Measurements from ENCODE around the gene HSPA2.

HSPA2 gene

DNA sequence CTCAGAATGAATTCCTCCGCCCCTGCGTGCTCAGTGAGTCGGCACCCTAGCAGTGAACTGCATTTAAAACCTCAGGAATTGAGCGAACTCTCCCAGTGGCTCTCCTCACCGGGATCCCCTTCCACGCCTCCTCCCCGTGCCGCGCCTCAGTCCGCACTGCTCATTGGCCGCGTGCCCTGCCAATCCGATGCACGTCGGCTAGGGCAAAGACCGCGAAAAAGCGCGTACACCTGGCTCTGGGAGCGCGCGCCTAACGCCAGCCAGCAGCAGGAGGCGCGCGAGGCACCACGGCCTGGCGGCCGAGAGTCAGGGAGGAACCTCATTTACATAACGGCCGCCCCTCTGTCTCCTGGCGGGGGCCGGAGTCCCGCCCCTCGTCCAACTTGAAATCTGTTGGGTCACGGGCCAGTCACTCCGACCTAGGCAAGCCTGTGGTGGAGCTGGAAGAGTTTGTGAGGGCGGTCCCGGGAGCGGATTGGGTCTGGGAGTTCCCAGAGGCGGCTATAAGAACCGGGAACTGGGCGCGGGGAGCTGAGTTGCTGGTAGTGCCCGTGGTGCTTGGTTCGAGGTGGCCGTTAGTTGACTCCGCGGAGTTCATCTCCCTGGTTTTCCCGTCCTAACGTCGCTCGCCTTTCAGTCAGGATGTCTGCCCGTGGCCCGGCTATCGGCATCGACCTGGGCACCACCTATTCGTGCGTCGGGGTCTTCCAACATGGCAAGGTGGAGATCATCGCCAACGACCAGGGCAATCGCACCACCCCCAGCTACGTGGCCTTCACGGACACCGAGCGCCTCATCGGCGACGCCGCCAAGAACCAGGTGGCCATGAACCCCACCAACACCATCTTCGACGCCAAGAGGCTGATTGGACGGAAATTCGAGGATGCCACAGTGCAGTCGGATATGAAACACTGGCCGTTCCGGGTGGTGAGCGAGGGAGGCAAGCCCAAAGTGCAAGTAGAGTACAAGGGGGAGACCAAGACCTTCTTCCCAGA, at the start of gene HSPA2:
Gene HSPA2, plus strand, starts transcription at position 534 of the 995 bp plus-strand sequence. Its CDS starts 109 bp downstream, at position 643.
- H3K4me3 ChIP-seq (ENCODE audit: low read depth, low read length), result peak within 1 kb of the TSS; percentile 81
- TF ChIP-seq, protein P1, sequence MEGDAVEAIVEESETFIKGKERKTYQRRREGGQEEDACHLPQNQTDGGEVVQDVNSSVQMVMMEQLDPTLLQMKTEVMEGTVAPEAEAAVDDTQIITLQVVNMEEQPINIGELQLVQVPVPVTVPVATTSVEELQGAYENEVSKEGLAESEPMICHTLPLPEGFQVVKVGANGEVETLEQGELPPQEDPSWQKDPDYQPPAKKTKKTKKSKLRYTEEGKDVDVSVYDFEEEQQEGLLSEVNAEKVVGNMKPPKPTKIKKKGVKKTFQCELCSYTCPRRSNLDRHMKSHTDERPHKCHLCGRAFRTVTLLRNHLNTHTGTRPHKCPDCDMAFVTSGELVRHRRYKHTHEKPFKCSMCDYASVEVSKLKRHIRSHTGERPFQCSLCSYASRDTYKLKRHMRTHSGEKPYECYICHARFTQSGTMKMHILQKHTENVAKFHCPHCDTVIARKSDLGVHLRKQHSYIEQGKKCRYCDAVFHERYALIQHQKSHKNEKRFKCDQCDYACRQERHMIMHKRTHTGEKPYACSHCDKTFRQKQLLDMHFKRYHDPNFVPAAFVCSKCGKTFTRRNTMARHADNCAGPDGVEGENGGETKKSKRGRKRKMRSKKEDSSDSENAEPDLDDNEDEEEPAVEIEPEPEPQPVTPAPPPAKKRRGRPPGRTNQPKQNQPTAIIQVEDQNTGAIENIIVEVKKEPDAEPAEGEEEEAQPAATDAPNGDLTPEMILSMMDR (IDR thresholded peaks at IDR 0.05; ENCODE audit: borderline replicate concordance, insufficient read depth, low read depth, low read length), result peak; percentile 78

DNA sequence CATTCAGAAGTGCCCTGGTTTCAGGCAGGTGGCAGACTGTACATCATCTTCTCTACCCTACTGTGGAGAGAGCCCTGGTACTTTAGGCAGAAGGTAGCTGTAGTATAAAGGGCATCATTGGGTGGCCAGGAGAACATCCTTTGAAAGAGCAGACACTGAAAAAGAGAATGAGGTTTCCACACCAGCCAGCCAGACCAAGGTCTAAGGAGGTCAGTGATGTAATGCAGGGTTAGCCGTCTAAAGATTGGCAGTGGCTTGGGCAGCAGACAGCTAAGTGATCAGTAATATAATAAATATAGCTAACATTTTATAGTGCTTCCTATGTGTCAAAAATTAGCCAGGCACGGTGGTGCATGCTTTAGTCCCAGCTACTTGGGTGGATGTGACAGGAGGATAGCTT, 48.9 kb upstream of the HSPA2 start:
- TF ChIP-seq, protein P1 (IDR thresholded peaks at IDR 0.05; ENCODE audit: borderline replicate concordance, insufficient read depth, low read depth, low read length), result no peak
- H3K4me3 ChIP-seq (ENCODE audit: low read depth, low read length), result no peak overlapping the region

DNA sequence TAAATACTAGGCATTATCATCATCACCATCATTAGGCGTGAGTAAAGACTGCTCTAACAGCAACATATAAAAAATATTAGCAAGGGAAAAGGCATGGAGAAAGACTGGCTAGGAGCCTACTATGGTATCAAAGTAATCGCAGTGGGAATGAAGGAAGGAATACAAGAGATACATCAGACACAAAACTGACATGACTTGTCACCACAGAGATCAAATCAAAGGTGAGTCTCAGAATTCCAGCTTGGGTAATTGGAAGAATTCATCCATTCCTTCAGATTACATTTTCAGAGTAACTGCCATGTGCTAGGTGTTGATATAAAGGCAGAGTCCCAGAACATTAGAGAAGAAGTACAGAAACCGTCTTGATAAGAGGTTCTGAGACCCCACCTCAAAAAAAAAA, 47.1 kb upstream of the HSPA2 start:
- H3K4me3 ChIP-seq (ENCODE audit: low read depth, low read length), result no peak overlapping the region
- TF ChIP-seq, protein P1 (IDR thresholded peaks at IDR 0.05; ENCODE audit: borderline replicate concordance, insufficient read depth, low read depth, low read length), result no peak

DNA sequence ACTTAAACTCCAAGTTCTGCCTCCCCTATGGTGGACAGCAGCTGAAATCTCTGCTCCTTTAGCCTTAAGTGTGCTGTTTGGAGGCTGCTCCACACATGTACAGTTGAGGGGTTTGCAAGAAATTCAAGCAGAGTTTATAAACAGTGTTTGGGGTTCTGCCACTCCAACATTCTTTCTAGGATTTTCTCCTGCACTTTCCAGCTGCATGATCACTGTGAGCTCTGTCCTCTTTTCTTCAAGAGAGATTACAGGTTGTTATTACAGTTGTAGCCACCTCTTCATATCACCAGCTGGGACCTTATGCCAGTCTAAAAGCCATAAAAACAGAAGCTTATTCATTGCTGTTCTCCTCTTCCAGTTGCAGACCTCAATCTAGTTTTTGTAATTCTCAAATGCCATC, 45.3 kb upstream of the HSPA2 start:
- TF ChIP-seq, protein P1 (IDR thresholded peaks at IDR 0.05; ENCODE audit: borderline replicate concordance, insufficient read depth, low read depth, low read length), result no peak

GRCh38 chr14:64496764-64497163, 43.8 kb upstream of the HSPA2 start:
- H3K4me3 ChIP-seq (ENCODE audit: low read depth, low read length), result no peak overlapping the region
- TF ChIP-seq, protein P1 (IDR thresholded peaks at IDR 0.05; ENCODE audit: borderline replicate concordance, insufficient read depth, low read depth, low read length), result no peak

More for the DNA sequence above, 45.3 kb upstream of the HSPA2 start:
- no peak overlapping the region for H3K4me3 ChIP-seq (ENCODE audit: low read depth, low read length)

- H3K4me3 ChIP-seq (ENCODE audit: low read depth, low read length), result no peak overlapping the region
- TF ChIP-seq, protein P1 (IDR thresholded peaks at IDR 0.05; ENCODE audit: borderline replicate concordance, insufficient read depth, low read depth, low read length), result no peak
These were observed 40.5 kb upstream of the HSPA2 start for GRCh38 chr14:64500088-64500487.
